GM06990 (cell line): ENCODE measurements around the gene LRFN2.

Experiments used
- DNase-seq: peaks from one replicate; pipeline ENCODE4 v3.0.0-alpha.2; 2011; ENCODE audit not compliant: insufficient read length; ENCODE audit errors: extremely low read depth
- H3K27me3 ChIP-seq: replicated peaks from 2 replicates; pipeline ENCODE4 v1.6.0; 2011; ENCODE audit warnings: low read length; ENCODE audit not compliant: control insufficient read depth, insufficient read depth
- H3K36me3 ChIP-seq: 2 replicates; pipeline ENCODE4 v1.5.1; 2011; ENCODE audit warnings: low read length; ENCODE audit not compliant: control insufficient read depth, insufficient read depth
- H3K4me3 ChIP-seq: replicated peaks from 2 replicates; pipeline ENCODE4 v1.5.1; 2011; ENCODE audit warnings: low read depth, mild to moderate bottlenecking, control low read depth, low read length
- TF ChIP-seq, protein P1 (sequence below): IDR thresholded peaks from 2 replicates; pipeline ENCODE4 v1.5.1; 2011; ENCODE audit warnings: low read length, control low read depth, mild to moderate bottlenecking, inconsistent platforms; ENCODE audit not compliant: insufficient read depth, poor library complexity, severe bottlenecking

Gene LRFN2

GRCh38 chr6:40614671-40615070 is 27.5 kb upstream of the LRFN2 start:
- no peak for DNase-seq
- no peaks in the 10 kb centered on the region; the same call in 1 of the 2 replicates for H3K27me3 ChIP-seq
- no peaks in the 10 kb centered on the region for H3K36me3 ChIP-seq
- TF ChIP-seq, protein P1, sequence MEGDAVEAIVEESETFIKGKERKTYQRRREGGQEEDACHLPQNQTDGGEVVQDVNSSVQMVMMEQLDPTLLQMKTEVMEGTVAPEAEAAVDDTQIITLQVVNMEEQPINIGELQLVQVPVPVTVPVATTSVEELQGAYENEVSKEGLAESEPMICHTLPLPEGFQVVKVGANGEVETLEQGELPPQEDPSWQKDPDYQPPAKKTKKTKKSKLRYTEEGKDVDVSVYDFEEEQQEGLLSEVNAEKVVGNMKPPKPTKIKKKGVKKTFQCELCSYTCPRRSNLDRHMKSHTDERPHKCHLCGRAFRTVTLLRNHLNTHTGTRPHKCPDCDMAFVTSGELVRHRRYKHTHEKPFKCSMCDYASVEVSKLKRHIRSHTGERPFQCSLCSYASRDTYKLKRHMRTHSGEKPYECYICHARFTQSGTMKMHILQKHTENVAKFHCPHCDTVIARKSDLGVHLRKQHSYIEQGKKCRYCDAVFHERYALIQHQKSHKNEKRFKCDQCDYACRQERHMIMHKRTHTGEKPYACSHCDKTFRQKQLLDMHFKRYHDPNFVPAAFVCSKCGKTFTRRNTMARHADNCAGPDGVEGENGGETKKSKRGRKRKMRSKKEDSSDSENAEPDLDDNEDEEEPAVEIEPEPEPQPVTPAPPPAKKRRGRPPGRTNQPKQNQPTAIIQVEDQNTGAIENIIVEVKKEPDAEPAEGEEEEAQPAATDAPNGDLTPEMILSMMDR, result no peak
- H3K4me3 ChIP-seq, result no peak overlapping the region

DNA sequence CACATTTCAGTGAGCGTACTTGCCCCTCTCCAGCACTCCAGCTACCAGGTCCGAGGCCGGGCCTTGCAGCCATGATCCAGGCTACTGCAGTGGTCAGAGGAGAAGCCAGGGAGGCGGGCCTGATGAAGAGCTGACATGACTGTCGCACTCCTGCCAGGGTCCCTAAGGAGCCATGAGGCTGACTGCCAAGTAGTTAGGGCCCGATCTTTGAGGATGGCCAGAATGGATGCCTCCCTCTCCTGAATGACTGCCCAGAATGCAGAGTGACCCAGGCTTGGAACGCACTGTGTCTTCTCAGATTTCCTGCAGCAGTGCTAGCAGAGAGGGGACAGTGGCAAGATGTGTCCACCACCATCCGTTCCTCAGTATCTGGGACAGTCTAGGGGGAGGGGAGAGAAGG is 24.7 kb upstream of the LRFN2 start:
- Histone ChIP-seq H3K27me3 (no peaks in the 10 kb centered on the region; the same call in 1 of the 2 replicates), H3K36me3 (no peaks in the 10 kb centered on the region), H3K4me3 (no peak overlapping the region)
- no peak for DNase-seq
- TF ChIP-seq, protein P1, result no peak

- H3K4me3 ChIP-seq, result no peak overlapping the region
- H3K36me3 ChIP-seq, result no peaks in the 10 kb centered on the region
- no peaks in the 10 kb centered on the region; the same call in 1 of the 2 replicates for H3K27me3 ChIP-seq
- TF ChIP-seq, protein P1, result no peak
- no peak for DNase-seq
Observed at GRCh38 chr6:40611434-40611833, 24.3 kb upstream of the LRFN2 start.

DNA sequence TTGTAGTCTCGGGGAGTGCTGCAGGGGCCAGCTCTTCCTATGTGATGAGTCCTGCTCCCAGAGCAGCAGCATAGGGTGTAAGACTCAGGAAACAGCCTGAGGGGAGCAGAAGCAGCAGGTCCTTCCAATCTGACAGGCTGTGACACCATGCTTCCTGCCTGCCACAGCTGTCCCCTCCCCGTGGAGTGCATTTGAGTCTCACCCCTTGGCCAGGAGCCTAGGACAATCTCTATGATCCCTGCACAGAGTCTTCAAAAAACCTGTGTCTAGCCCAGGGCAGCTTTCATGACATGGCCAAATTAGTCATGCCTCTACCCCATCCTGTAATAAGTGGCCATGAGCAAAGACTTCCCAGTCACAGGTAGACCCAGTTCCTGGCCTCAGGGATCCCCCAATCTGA is 23.1 kb upstream of the LRFN2 start:
- DNase-seq, result no peak
- Histone ChIP-seq H3K27me3 (no peaks in the 10 kb centered on the region), H3K4me3 (no peak overlapping the region), H3K36me3 (no peaks in the 10 kb centered on the region)
- TF ChIP-seq, protein P1, result no peak

- no peak for DNase-seq
- TF ChIP-seq, protein P1, result no peak
- Histone ChIP-seq H3K27me3 (no peaks in the 10 kb centered on the region), H3K4me3 (no peak overlapping the region), H3K36me3 (no peaks in the 10 kb centered on the region)
Observed at GRCh38 chr6:40606981-40607380, 19.8 kb upstream of the LRFN2 start.

DNA sequence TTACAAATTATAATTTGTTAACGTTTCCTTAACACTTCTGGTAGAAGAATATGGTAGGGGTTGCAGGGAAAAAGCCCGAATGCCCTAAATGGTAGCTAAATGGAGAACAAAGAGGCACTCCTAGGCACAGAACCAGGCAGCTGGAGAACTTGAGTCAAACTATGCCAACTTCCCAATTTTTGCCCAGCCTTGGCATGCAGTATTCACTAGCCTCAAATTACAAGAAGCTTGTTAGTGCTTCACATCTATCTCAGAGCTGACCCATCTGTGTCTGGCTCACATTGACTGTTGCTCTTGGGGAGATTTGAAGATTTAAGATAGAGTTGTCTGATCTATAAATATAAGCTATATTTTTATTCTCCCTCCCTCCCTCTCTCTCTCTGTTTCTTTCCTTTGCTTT is 19.4 kb upstream of the LRFN2 start:
- no peak overlapping the region for H3K4me3 ChIP-seq
- no peak for DNase-seq
- no peaks in the 10 kb centered on the region for H3K27me3 ChIP-seq
- TF ChIP-seq, protein P1, result no peak
- H3K36me3 ChIP-seq, result no peaks in the 10 kb centered on the region
